ENCODE data around the gene TRIM61.
"Not testable (repeated sequence)": the region's sequence is repeated elsewhere in the genome, so short reads cannot be mapped to it uniquely, and the experiment has no call there.

Gene TRIM61

DNA sequence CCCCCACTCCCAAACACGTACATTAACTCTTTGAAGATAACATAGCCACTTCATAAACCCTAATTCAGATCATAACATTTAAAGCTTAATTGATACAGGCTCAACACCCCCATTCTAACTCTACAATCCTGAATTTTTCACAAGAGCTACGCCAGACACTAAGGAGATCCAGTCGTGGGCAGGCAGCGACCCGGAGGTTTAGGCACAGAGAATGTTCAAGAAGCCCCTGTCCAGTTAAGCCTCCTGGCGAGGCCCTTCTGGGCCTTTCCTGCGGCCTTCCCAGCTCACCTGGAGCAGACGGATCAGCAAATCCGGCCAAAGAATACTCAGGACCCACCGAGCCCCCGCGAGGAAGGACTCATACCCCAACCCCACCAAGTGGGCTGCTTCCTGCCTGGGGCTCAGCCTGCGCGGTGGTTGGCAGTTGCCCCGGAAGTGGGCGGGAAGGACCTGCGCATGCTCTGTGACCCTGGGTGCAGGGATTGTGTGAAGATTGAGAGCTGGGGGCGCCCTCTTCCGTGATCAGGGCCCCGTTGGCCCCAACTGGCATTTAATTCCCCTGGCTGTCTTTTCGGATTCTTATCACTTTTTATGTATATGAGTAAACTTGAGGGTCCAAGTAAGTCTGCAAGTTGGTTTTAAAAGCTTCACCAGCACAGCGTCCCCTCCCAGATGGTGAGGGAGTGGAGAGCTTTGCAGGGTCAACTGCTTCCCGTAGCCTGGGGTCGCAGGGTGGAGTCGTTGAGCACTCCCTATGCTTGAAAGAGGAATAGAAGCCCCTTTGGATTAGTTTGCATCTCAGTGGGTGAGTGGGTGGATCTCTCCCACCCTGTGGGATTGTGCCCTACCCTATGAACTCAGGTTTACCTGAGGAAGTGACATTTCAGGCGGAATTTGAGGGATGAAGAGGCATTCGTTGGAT lies at the start of gene TRIM61:
TSS of gene TRIM61 (minus strand) at position 415 of the 922 bp plus-strand sequence. CDS start 7,655 bp downstream, outside the sequence.
- peak; percentile 54 for DNase-seq

DNA sequence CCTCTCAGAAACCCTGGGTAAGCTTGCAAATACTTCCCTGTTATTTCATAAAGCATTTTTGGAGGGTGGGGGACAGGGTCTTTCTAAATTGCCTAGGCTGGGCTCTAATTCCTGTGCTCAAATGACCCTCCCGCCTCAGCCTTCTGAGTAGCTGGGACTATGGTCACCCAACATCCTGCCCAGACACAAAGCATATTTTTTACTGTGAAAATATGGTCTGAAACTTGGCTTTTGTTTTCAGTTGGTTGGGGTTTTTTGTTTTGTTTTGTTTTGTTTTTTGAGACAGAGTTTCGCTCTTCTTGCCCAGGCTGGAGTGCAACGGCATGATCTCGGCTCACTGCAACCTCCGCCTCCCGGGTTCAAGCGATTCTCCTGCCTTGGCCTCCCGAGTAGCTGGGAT lies 48.3 kb upstream of the TRIM61 start:
- not testable (repeated sequence) for DNase-seq

DNA sequence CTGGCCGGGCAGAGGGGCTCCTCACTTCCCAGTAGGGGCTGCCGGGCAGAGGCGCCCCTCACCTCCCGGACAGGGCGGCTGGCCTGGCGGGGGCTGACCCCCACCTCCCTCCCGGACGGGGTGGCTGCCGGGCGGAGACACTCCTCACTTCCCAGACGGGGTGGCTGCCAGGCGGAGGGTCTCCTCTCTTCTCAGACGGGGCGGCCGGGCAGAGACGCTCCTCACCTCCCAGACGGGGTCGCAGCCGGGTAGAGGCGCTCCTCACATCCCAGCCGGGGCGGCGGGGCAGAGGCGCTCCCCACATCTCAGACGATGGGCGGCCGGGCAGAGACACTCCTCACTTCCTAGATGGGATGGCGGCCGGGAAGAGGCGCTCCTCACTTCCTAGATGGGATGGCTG lies 42.5 kb upstream of the TRIM61 start:
- not testable (repeated sequence) for DNase-seq

DNA sequence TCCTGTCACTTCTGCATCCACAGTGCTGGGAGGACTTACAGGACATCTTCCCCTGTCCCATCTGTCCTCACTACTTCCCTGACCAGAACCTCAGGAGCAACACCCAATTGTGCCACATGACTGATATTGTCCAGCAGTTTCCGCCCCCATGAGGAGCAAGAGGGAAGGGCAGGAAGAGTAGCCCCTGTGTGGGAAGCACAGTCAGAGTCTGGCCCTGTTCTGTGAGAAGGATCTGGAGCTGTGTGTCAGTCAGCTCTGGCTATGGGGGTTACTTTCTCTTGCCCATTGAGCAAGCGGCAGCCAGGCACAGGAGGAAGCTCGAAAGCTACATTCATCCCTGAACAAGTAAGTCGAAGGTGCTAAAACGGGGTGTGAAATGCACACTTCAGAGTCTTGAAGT lies 39.5 kb upstream of the TRIM61 start:
- no peak for DNase-seq

DNA sequence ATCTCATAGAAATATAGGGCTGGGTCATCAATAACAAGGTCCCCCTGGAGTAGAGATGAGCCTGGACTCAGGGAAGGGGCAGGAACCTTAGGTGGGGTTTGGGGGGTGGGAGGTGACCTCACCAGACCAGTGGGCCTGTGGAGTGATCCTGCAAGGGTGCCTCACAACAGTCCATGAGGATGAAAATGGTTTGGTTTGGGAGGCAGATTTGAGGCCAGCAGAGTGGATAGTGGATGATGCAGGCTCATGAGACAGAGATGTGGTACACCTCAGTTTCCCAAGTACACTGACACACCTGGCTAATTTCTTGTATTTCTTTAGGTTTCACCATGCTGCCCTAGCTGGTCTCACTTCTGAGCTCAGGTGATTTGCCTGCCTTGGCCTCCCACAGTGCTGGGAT lies 36.2 kb upstream of the TRIM61 start:
- no peak for DNase-seq

DNA sequence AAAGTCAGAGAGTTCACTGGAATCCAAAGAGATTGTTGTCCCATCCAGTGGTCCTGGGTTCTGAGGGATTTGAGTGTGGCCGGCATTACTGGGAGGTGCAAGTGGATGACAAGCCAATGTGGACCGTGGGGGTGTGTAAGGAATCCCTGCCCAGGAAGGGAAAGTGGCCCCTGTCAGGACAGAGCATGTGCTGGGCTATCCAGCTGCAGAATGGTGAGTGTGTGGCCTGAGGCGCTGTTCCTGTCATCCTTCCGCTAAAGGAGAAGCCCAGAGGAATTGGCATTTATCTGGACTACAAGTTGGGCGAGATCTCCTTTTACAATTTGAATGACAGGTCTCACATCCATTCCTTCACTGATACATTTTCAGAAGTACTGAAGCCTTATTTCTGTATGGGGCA lies 33.9 kb upstream of the TRIM61 start:
- no peak for DNase-seq

DNA sequence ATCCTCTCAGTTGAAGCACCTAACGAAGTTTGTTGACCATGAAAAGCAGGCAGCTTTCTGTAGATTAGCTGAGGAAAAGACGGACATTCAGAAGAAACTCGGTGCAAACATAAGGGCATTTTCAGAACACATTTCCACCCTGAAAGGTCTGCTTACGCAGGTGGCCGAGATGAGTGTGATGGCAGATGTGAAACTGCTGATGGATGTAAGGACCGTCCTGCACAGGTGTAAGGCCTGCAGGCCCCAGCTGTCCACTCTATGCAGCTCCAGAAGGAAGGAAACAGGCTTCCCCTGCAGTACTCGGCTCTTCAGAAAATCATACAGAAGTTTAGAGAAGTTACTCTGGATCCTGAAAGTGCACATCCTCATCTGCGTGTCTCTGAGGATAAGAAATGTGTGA lies 33.5 kb upstream of the TRIM61 start:
- no peak for DNase-seq

DNA sequence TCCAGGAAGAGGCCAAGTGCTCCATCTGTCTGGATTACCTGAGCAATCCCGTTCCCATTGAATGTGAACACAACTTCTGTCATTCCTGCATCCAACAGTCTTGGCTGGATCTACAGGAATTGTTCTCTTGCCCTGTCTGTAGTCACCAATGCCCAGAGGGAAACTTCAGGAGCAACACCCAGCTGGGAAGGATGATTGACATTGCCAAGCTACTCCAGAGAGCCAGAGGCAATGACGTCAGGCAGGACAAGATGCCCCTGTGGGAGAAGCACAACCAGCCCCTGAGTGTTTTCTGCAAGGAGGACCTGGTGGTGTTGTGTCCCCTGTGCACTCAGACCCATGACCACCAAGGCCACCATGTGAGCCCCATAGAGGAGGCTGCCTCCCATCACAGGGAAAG lies 33.0 kb upstream of the TRIM61 start:
- no peak for DNase-seq

DNA sequence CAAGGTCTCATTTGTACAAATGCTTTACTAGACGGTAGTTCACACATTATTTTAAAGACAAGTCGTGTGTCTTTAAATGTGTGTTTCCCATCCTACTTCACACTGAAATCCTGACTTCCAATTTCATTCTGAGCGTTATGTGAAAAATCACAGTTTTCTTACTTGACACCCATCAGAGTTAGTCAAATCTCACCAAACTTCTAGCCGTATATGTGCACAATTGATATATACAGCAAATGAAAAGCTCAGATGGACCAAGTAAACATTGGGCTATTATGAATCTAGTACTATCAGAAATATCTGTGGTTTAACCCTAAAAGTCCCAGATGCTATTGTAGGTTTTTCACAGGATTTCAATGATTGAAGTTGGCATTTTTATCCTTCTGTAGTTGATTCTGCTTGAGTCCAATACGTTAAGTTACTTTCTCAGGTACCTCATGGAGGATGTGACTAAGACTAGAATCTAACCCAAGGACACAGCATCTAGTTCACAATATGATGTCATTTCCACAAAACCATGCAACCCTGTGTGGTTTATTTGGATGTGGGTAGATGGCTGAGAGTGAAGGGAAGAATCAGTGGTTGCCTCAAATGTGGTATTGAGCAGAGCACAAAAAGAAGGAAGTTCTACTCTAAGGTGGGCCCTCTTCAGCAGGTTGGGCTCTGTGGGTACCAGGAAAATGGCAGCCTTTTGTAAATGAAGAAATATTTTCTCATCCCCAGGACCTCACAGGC lies 32.2 kb upstream of the TRIM61 start:
- DNase-seq = no peak

DNA sequence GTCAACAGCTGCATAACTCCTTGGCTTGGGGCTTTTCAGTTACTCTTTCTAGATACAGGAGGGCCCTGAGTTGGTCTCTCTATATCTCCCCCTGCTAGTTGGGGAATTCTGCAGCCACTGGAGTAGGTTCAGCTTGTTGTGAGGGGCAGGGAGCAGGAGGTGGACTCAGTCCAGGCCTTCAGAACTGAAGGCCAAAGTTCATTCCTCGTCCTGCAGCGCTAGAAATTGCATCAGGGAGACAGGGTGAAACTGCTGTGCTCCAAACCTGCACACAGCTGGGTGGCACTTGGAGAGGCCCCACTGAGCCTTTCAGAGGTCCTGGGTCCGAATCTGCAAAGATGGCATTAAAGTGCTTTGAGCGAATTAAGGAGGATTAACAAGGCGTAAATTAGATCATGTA lies 29.4 kb upstream of the TRIM61 start:
- DNase-seq = no peak

DNA sequence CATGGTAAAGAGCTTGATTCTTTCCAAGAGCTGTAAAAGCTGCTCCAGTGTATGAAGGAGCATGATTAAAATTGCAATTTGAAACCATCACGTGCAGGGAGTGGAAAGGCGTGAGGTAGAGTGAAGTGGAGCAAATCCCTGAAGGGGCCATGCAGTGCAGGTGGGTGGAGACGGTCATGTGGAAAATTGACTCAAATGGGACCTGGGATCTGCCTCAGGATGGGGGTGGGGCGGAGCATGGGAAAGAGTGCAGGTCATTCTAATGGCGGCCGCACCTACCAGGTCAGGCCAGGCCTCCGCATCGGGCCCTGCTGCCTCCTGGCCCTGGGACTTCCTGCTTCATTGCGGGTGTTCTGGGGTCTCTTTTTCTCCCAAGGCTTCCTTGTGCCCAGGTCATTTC lies 29.0 kb upstream of the TRIM61 start:
- DNase-seq = no peak

DNA sequence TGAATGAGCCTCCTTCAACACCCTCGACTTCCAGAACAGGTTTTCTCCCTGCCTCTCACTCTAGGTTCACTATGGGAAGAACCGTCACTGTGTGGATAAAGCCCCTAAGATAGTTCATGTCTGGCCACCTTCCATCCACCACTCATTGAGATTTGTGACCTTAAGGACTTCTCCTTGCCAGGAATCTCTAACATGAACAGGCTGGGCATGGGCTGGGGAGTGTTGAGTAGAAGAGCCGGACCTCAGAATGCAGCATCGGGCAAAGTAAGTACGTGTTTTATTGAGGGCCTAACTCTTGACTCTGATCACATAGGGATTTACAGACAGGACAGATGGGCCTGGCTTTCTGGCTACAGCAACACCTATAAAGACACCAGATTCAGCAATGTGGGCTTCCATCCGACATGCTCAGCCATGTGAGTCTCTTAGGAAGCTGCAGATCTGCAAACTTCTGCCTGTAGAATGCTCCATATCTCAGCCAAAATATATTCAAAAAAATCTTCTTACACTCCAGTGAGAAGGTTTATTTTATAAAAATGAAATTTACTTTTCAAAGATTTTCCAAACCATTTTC lies 28.0 kb upstream of the TRIM61 start:
- DNase-seq = no peak

DNA sequence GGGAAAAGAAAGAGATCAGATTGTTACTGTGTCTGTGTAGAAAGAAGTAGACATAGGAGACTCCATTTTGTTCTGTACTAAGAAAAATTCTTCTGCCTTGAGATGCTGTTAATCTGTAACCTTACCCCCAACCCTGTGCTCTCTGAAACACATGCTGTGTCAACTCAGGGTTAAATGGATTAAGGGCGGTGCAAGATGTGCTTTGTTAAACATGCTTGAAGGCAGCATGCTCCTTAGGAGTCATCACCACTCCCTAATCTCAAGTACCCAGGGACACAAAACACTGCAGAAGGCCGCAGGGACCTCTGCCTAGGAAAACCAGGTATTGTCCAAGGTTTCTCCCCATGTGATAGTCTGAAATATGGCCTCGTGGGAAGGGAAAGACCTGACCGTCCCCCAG lies 24.5 kb upstream of the TRIM61 start:
- DNase-seq = not testable (repeated sequence)

DNA sequence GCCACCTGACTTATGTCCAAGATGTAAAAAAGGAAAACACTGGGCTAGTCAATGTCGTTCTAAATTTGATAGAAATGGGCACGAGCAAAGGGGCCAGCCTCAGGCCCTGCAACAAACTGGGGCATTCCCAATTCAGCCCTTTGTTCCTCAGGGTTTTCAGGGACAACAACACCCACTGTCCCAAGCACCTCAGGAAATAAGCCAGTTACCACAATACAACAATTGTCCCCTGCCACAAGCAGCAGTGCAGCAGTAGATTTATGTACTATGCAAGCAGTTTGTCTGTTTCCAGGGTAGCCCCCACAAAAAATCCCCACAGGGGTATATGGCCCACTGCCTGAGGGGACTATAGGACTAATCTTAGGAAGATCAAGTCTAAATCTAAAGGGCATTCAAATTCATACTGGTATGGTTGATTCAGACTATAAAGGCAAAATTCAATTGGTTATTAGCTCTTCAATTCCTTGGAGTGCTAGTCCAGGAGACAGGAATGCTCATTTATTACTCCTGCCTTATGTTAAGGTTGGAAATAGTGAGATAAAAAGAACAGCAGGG lies 21.1 kb upstream of the TRIM61 start:
- DNase-seq = not testable (repeated sequence)

DNA sequence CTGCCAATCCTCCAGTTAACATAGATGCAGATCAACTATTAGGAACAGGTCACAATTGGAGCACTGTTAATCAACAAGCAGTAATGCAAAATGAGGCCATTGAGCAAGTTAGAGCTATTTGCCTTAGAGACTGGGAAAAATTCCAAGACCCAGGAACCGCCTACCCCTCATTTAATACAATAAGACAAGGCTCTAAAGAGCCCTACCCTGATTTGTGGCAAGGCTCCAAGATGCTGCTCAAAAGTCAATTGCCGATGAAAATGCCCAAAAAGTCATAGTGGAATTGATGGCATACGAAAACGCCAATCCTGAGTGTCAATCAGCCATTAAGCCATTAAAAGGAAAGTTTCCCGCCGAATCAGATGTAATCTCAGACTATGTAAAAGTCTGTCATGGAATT lies 20.5 kb upstream of the TRIM61 start:
- DNase-seq = no peak

DNA sequence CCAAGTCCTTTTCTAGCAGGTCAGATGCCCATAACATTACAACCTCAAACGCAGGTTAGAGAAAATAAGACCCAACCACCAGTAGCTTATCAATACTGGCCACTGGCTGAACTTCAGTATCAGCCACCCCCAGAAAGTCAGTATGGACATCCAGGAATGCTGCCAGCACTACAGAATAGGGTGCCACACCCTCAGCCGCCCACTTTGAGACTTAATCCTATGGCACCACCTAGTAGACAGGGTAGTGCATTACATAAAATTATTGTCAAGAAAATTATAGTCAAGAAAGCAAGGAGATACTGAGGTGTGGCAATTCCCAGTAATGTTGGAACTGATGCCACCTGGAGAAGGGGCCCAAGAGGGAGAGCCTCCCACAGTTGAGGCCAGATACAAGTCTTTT lies 19.9 kb upstream of the TRIM61 start:
- no peak for DNase-seq

DNA sequence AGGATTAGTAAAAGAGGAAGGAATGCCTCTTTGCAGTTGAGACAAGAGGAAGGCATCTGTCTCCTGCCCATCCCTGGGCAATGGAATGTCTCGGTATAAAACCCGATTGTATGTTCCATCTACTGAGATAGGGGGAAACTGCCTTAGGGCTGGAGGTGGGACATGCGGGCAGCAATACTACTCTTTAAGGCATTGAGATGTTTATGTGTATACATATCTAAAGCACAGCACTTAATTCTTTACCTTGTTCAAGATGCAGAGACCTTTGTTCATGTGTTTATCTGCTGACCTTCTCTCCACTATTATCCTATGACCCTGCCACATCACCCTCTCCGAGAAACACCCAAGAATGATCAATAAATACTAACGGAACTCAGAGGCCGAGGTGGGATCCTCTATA lies 18.7 kb upstream of the TRIM61 start:
- DNase-seq = not testable (repeated sequence)

DNA sequence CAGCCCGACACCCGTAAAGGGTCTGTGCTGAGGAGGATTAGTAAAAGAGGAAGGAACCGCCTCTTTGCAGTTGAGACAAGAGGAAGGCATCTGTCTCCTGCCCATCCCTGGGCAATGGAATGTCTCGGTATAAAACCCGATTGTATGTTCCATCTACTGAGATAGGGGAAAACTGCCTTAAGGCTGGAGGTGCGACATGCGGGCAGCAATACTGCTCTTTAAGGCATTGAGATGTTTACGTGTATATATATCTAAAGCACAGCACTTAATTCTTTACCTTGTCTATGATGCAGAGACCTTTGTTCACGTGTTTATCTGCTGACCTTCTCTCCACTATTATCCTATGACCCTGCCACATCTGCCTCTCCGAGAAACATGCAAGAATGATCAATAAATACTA lies 13.3 kb upstream of the TRIM61 start:
- not testable (repeated sequence) for DNase-seq

DNA sequence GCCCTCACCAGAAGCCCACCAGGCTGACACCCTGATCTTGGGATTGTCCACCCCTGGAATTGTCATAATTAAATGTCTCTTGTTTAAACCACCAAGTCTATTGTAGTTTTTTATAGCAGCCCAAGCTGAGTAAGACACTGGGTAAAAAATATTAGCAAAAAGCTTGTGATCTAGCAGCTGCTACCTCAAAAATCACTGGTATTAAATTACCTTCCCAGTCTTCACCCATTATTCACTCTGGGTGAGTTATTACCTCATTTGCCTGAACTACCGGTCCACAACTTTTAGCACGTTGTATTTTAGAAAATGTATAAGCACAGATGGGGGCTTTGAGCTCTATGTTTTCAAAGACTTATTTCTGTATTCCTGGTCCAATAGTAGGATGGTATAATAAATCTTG lies 12.0 kb upstream of the TRIM61 start:
- DNase-seq = no peak

DNA sequence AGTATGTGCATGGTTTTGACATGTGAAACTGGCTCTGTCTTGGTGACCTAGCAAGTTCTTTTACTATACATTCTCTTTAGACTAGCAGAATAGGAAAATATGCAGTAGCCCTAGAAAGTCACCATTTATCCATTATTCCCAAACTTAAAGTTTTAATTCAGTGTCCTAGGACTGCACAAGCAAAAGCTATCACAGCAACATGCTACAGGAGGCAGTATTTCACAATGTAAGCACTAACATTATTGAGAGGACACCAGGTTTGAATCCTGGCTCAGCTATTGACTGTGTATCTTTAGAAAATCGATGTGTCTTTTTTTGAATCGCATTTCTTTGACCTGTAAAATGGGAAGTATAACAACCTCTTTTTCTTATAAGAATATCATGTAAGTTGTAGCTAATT lies 5.5 kb downstream of the TRIM61 start:
- not testable (repeated sequence) for DNase-seq

DNA sequence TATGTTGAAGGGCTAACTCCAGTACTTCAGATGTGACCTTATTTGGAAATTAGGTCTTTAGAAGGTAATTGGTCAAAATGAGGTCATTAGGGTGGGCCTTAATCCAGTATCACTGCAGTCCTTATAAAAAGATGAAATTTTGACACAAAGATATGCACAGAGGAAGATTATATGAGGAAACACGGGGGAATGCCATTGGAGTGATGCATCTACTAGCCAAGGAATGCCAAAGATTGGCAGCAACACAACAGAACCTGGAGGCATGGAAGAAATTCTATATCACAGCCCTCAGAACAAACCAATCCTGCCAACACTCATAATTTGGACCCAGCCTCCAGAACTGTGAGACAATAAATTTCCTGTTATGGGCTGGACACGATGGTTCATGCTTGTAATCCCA lies 17.6 kb downstream of the TRIM61 start:
- DNase-seq = no peak

DNA sequence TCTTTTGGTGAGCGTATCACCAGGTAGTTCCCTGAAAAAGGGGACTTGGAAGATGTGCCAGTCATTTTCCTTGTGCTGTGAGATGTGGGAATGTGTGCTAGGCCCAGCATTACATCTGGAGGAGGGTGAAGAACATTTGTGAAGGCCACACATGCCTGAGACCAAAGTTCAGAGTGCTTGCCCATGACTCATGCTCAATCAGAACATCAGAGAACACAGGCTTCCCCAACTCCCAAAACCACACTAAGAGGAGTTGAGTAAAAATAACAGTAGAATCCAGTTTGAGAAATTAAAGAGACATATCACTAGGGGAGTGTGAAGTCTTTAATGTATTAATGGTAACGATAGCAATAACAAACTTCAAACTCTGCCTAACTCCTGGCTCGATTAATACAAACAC lies 18.0 kb downstream of the TRIM61 start:
- not testable (repeated sequence) for DNase-seq
